Activated CD4-positive, alpha-beta memory T cell treated with anti-CD3 and anti-CD28 coated beads, Interleukin-2, amount 10 ng/mL, durations not matched to agents 7 days and 5 days (primary cell): Measurements from ENCODE around the gene ITSN1. TPM values are rescaled to one million over a fixed set of nuclear protein-coding genes. Genes with fewer than 3 reads are reported as not detected.
"Not testable (repeated sequence)": the region's sequence is repeated elsewhere in the genome, so short reads cannot be mapped to it uniquely, and the experiment has no call there.

ENCODE experiments used
- CTCF ChIA-PET: fragments of 350-600 bp; sonication (Branson Sonifier 250); formaldehyde crosslinking; loops from one replicate; lab custom pipeline; 2021; ENCODE audit warnings: antibody characterized with exemption, inconsistent platforms; lab: Charles Lee
- POLR2A ChIA-PET: fragments of 350-600 bp; sonication (Branson Sonifier 250); formaldehyde crosslinking; loops from one replicate; lab custom pipeline; 2021; ENCODE audit warnings: antibody characterized with exemption; lab: Charles Lee
- DNase-seq: peaks from one replicate; pipeline ENCODE4 v3.0.0-alpha.2; 2020
- H3K27ac Mint-ChIP-seq: one replicate; pipeline ENCODE4 v1.8.0; 2021; ENCODE audit warnings: mild to moderate bottlenecking, mixed read lengths
- H3K27me3 Mint-ChIP-seq: one replicate; pipeline ENCODE4 v1.8.0; 2021; ENCODE audit warnings: mixed read lengths
- H3K36me3 Mint-ChIP-seq: one replicate; pipeline ENCODE4 v1.8.0; 2021; ENCODE audit warnings: low read depth, mixed read lengths
- H3K4me1 Mint-ChIP-seq: one replicate; pipeline ENCODE4 v1.8.0; 2021; ENCODE audit warnings: mixed read lengths
- H3K4me3 Mint-ChIP-seq: one replicate; pipeline ENCODE4 v1.8.0; 2021; ENCODE audit warnings: mild to moderate bottlenecking, mixed read lengths
- H3K9me3 Mint-ChIP-seq: one replicate; pipeline ENCODE4 v1.8.0; 2021; ENCODE audit warnings: mixed read lengths
- total RNA-seq, 2 experiments: library from RNA; stranded (reverse); gene quantifications; one replicate each; pipeline ENCODE4 v1.2.3, GENCODE V29; 2021

ITSN1 gene
- total RNA-seq, 2 experiments from 2014 or later = 2.7 to 4.0 TPM

DNA sequence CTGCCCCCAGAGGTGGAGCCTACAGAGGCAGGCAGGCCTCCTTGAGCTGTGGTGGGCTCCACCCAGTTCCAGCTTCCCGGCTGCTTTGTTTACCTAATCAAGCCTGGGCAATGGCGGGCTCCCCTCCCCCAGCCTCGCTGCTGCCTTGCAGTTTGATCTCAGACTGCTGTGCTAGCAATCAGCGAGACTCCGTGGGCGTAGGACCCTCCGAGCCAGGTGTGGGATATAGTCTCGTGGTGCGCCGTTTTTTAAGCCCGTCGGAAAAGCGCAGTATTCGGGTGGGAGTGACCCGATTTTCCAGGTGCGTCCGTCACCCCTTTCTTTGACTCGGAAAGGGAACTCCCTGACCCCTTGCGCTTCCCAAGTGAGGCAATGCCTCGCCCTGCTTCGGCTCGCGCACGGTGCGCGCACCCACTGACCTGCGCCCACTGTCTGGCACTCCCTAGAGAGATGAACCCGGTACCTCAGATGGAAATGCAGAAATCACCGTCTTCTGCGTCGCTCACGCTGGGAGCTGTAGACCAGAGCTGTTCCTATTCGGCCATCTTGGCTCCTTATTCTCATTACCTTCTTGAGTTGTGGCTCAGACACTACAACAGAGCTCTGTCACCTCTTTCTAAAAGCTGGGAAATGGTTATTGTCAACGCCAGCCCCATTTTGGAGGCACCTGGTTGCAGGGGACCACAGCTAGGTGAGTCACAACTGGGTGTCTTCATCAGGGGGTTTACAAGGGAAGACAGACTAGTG, 288.9 kb downstream of the ITSN1 start:
- H3K27me3 Mint-ChIP-seq, H3K9me3 Mint-ChIP-seq: not testable (repeated sequence)
- DNase-seq = peak; percentile 67
- Mint-ChIP-seq H3K36me3 (peaks cover 37% of the 10 kb centered on the region), H3K4me3 (peak overlapping the region; percentile 94), H3K4me1 (peaks cover 42% of the 10 kb centered on the region), H3K27ac (peak overlapping the region; percentile 97)
- ChIA-PET CTCF (interaction anchor here (0.6 to 4.5 kb wide), 6 partner anchors 8 to 417 kb away, joined by 3 to 26 read pairs (median 4); no protein-coding TSS in a partner anchor), POLR2A (interaction anchor here (0.7 to 11.7 kb wide), 9 partner anchors 11 to 161 kb away, joined by 3 to 405 read pairs (median 12); partner anchors contain the start of genes ATP5PO, MRPS6 and SLC5A3)

DNA sequence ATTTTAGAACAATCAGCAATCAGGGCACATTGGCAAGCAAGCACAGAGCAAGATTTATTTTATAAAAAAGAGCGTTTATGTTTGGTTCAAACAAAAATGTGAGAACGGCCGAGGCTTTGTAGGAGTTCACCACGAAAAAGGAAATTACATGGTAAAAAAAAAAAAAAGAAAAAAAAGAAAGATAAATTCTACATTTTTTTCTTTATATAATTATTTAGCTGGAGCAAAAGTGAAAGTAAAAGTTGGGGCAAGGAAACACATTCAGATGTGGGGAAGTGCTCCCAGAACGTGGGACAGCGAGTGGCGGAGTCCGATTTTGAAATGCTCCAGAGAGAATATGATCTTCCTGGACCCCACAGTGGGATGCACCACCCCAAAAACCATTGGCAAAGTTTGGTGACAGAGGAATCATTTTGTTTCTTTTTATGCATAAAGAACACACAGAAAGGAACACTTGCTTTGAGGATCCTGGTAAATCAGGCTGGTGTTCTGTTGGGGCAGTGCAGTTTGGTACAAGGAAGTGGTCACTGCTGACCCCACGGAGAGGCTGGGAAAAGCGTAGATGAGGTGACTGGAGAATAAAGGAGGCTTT, 289.6 kb downstream of the ITSN1 start:
- DNase-seq = no peak
- CTCF ChIA-PET = interaction anchor here (0.6 to 4.5 kb wide), 6 partner anchors 9 to 416 kb away, joined by 3 to 26 read pairs (median 4); no protein-coding TSS in a partner anchor
- H3K27ac Mint-ChIP-seq = peak overlapping the region; percentile 97
- peak overlapping the region; percentile 94 for H3K4me3 Mint-ChIP-seq
- H3K9me3 Mint-ChIP-seq = no peaks in the 10 kb centered on the region
- H3K27me3 Mint-ChIP-seq = no peaks in the 10 kb centered on the region
- peaks cover 48% of the 10 kb centered on the region for H3K4me1 Mint-ChIP-seq
- peaks cover 42% of the 10 kb centered on the region for H3K36me3 Mint-ChIP-seq
- POLR2A ChIA-PET = interaction anchor here (0.7 to 11.7 kb wide), 11 partner anchors 8 to 160 kb away, joined by 3 to 405 read pairs (median 5); partner anchors contain the start of genes ATP5PO, MRPS6 and SLC5A3

DNA sequence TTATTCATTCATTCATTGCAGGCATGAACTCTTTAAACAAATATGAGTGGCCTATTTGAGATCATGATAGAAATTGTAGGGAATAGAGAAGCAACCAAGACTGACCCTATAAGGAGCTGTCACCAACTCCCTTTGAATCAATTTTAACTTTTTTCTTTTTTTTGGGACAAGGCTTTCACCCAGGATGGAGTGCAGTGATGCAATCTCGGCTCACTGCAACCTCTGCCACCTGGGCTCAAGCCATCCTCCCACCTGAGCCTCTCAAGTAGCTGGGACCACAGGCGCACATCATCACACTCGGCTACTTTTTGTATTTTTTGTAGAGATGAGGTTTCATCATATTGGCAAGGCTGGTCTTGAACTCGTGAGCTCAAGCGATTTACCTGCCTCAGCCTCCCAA, 290.4 kb downstream of the ITSN1 start:
- H3K4me1 Mint-ChIP-seq = peaks cover 57% of the 10 kb centered on the region
- ChIA-PET POLR2A (interaction anchor here (0.9 to 11.7 kb wide), 11 partner anchors 8 to 344 kb away, joined by 3 to 405 read pairs (median 4); partner anchors contain the start of genes ATP5PO and DONSON), CTCF (interaction anchor here (1.6 to 4.5 kb wide), 3 partner anchors 9 to 415 kb away, joined by 6 to 26 read pairs (median 13); no protein-coding TSS in a partner anchor)
- peaks cover 46% of the 10 kb centered on the region for H3K36me3 Mint-ChIP-seq
- no peaks in the 10 kb centered on the region for H3K9me3 Mint-ChIP-seq
- peak overlapping the region; percentile 97 for H3K27ac Mint-ChIP-seq
- H3K27me3 Mint-ChIP-seq = no peaks in the 10 kb centered on the region
- DNase-seq = no peak
- H3K4me3 Mint-ChIP-seq = peak overlapping the region; percentile 94

DNA sequence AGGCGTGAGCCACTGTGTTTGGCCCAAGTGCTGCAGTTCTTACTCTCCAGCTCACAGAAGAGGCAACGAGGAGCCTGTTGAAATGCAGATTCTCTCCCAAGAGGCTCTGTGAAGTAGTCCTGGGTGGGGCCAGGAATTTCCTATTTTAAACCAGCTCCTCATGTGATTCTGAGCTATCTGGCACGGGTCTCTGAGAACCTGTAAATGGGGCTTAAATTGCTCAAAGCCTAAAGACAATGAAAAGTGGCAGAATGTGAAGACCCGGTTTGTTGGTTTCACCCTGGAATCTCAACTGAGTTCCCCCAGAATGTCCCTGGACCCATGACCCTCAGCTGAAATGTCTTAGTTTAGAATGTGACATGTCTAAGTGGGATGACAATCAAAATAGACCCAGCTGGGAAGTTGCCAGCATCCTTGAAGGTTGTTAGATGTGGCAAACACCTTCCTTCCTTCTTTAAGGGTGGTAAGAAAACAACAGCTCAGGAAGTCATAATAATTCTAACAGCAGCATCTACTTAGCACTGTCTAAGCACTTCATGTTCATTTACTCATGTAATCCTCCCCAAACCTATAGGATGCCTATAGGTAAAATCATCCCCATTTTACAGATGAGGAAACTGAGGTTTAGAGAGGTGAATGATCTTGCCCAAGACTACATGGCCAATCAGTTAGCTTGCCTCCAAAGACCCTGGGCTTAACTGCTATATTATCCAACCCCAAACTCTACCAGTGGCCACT, 294.2 kb downstream of the ITSN1 start:
- Mint-ChIP-seq H3K4me3 (peak overlapping the region; percentile 21), H3K27ac (peak overlapping the region; percentile 83), H3K27me3 (no peaks in the 10 kb centered on the region), H3K36me3 (peaks cover 79% of the 10 kb centered on the region), H3K4me1 (peaks cover 80% of the 10 kb centered on the region), H3K9me3 (peaks cover 7% of the 10 kb centered on the region)
- ChIA-PET POLR2A (interaction anchor here (1.0 to 11.7 kb wide), 4 partner anchors 14 to 138 kb away, joined by 3 to 405 read pairs (median 42); partner anchors contain the start of genes MRPS6 and SLC5A3), CTCF (interaction anchor here (0.6 to 5.4 kb wide), 7 partner anchors 9 to 138 kb away, joined by 3 to 41 read pairs (median 4); no protein-coding TSS in a partner anchor)
- no peak for DNase-seq

DNA sequence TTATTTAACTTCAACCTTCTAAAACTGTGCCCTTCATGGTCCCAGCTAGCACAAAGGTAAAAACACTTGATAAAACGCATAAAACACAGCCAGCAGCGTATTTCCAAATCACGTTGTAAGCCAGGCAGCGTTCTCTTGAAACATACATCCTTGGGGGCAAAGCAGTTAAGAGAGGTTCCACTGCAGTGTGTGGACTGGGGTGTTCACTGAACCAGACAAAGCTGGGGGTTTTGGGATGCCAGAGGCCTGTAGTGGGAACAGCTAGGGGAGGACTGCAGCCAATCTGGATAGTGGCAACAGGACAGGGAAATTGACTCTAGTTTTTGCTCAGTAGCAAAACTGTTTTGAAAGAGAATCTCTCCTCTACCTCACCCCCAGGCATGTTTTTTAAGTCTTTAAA, 294.8 kb downstream of the ITSN1 start:
- peak overlapping the region; percentile 21 for H3K4me3 Mint-ChIP-seq
- ChIA-PET CTCF (interaction anchor here (0.6 to 5.4 kb wide), 6 partner anchors 9 to 137 kb away, joined by 3 to 41 read pairs (median 5); no protein-coding TSS in a partner anchor), POLR2A (interaction anchor here (1.0 to 11.7 kb wide), 6 partner anchors 13 to 137 kb away, joined by 3 to 405 read pairs (median 12); partner anchors contain the start of genes MRPS6 and SLC5A3)
- H3K27me3 Mint-ChIP-seq = no peaks in the 10 kb centered on the region
- no peak for DNase-seq
- H3K27ac Mint-ChIP-seq = peak overlapping the region; percentile 83
- H3K9me3 Mint-ChIP-seq = peaks cover 7% of the 10 kb centered on the region
- H3K36me3 Mint-ChIP-seq = peaks cover 74% of the 10 kb centered on the region
- H3K4me1 Mint-ChIP-seq = peaks cover 76% of the 10 kb centered on the region

DNA sequence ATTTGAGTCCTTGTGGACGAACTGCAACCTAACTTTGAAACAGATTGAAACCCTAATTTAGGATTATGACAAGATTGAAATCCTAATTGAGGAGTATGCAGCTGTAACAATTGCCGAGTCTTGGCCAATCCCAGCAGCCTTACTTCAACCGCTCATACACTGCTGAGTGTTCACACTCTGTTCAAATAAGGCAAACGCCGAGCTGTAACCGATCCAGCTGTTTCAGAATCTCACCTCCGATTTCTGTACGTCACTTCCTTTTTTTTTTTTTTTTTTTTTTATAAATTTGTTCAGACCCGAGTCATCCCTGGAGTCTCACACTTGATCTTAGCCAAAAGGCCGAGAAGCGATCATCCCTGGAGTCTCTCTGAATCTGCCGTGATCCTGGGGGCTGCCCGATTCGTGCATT, 295.6 kb downstream of the ITSN1 start:
- peaks cover 73% of the 10 kb centered on the region for H3K36me3 Mint-ChIP-seq
- CTCF ChIA-PET = interaction anchor here (0.6 to 5.4 kb wide), 4 partner anchors 8 to 136 kb away, joined by 3 to 41 read pairs (median 4); no protein-coding TSS in a partner anchor
- H3K4me1 Mint-ChIP-seq = peaks cover 72% of the 10 kb centered on the region

DNA sequence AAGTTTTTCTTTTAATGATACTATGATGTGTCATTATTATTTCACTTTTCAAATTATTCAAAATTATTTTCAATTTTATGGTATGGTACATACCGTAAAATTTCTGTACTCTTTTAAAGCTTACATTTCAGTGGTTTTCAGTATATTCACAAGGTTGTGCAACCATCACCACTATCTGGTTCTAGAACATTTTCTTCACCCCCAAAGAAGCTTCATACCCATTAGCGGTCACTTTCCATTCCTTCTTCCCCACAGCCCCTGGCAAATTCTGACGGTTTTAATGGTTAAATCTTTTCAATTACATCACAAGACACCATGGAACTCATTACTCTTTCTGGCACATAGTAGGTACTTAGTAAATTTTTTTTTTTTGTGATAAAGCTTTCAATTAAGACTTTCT, 296.1 kb downstream of the ITSN1 start:
- ChIA-PET POLR2A (interaction anchor here (1.1 to 11.7 kb wide), 6 partner anchors 12 to 148 kb away, joined by 3 to 405 read pairs (median 9); partner anchors contain the start of genes MRPS6 and SLC5A3), CTCF (interaction anchor here (2.7 to 5.4 kb wide), 2 partner anchors 10 to 14 kb away, joined by 16 to 41 read pairs; no protein-coding TSS in a partner anchor)
- Mint-ChIP-seq H3K4me1 (peaks cover 70% of the 10 kb centered on the region), H3K27me3 (no peaks in the 10 kb centered on the region), H3K4me3 (no peak overlapping the region), H3K27ac (peak overlapping the region; percentile 83), H3K36me3 (peaks cover 74% of the 10 kb centered on the region), H3K9me3 (peaks cover 9% of the 10 kb centered on the region)
- DNase-seq = no peak

More for the DNA sequence above, 295.6 kb downstream of the ITSN1 start:
- POLR2A ChIA-PET = interaction anchor here (1.1 to 11.7 kb wide), 6 partner anchors 12 to 149 kb away, joined by 3 to 405 read pairs (median 9); partner anchors contain the start of genes MRPS6 and SLC5A3
- Mint-ChIP-seq H3K27ac (peak overlapping the region; percentile 83), H3K9me3 (peaks cover 7% of the 10 kb centered on the region), H3K4me3 (no peak overlapping the region), H3K27me3 (no peaks in the 10 kb centered on the region)
- DNase-seq = peak; percentile 51

DNA sequence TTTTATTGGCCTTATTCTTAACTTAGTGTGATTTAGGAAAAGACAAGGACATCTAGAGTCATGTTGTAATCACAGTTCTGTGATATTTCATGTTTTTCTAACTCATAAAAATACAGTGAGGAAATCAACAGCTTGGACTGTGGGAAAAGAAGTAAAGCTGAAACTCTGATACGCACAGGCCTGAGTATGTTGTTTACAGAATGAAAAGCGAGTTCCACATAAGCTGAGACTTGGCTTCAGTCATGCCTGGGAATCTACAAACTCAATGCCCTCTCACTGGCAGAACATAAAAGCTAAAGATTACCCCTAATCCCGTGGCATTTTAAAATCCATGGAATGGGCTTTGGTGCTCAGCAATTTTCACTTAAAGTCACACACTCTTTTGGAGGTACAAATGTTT, 296.9 kb downstream of the ITSN1 start:
- Mint-ChIP-seq H3K36me3 (peaks cover 82% of the 10 kb centered on the region), H3K27me3 (no peaks in the 10 kb centered on the region), H3K4me3 (no peak overlapping the region), H3K27ac (peak overlapping the region; percentile 40), H3K9me3 (peaks cover 11% of the 10 kb centered on the region), H3K4me1 (peaks cover 66% of the 10 kb centered on the region)
- ChIA-PET POLR2A (interaction anchor here (0.9 to 11.7 kb wide), 5 partner anchors 11 to 147 kb away, joined by 3 to 405 read pairs (median 13); partner anchors contain the start of genes MRPS6 and SLC5A3), CTCF (interaction anchor here (2.7 to 5.4 kb wide), 2 partner anchors 10 to 15 kb away, joined by 16 to 41 read pairs; no protein-coding TSS in a partner anchor)
- DNase-seq = no peak

DNA sequence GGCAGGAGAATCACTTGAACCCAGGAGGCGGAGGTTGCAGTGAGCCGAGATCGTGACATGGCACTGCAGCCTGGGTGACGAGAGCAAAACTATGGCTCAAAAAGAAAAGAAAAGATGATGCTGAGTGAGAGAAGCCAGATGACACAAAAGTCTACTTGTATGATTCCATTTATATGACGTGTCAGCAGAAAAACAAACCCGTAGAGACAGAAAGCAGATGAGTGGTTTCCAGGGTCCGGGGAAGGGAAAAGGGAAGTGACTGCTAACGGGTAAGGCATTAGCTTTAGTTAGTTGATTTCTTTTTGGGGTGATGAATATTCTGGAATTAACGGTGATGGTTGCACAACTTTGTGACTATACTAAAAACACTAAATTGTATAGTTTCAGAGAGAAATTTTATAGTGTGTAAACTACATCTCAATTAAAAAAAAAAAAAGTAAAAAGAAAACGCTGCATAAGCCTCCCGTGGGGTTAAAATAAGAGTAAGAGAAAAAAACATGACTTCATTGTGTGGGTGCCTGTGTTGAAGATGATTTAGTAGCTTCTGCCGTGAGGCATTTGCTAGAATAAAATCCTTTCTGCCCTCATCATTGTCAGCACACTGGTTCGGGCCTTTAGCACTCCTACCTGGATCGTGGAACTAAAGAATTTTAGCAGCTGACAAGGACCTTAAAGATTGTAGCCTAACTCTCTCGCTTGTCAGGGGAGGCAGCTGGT, 298.0 kb downstream of the ITSN1 start:
- POLR2A ChIA-PET = interaction anchor here (3.5 to 11.7 kb wide), 2 partner anchors 8 to 10 kb away, joined by 22 to 405 read pairs; no protein-coding TSS in a partner anchor
- CTCF ChIA-PET = interaction anchor here (2.7 to 5.4 kb wide), 2 partner anchors 9 to 16 kb away, joined by 16 to 41 read pairs; no protein-coding TSS in a partner anchor
- Mint-ChIP-seq H3K4me3 (no peak overlapping the region), H3K27ac (peak overlapping the region; percentile 34), H3K9me3 (peaks cover 20% of the 10 kb centered on the region), H3K4me1 (peaks cover 66% of the 10 kb centered on the region), H3K27me3 (no peaks in the 10 kb centered on the region), H3K36me3 (peaks cover 82% of the 10 kb centered on the region)
- no peak for DNase-seq

DNA sequence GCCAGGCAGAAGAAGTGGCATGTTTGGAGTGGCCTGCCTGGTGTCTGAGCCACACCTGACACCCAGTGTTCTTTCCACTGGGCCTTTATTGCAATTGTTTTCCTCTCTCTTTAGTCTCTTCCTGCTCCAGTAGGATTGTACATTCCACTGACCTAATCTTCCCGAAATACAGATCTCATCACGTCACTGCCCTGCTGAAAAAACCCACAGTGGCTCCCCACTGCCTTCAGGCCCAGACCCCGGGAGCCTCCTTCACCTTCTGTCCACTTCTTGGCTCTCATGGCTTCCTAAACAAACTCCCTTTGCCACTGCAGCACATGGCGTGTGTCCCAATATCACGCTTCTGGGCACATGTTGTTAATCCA, 298.6 kb downstream of the ITSN1 start:
- ChIA-PET POLR2A (interaction anchor here (1.0 to 11.7 kb wide), 3 partner anchors 8 to 36 kb away, joined by 4 to 405 read pairs (median 22); no protein-coding TSS in a partner anchor), CTCF (interaction anchor here (2.7 to 5.4 kb wide), 2 partner anchors 8 to 16 kb away, joined by 16 to 41 read pairs; no protein-coding TSS in a partner anchor)
- peaks cover 64% of the 10 kb centered on the region for H3K4me1 Mint-ChIP-seq
- DNase-seq = no peak
- peaks cover 77% of the 10 kb centered on the region for H3K36me3 Mint-ChIP-seq
- H3K4me3 Mint-ChIP-seq = no peak overlapping the region
- no peak overlapping the region for H3K27ac Mint-ChIP-seq
- no peaks in the 10 kb centered on the region for H3K27me3 Mint-ChIP-seq
- H3K9me3 Mint-ChIP-seq = peaks cover 20% of the 10 kb centered on the region

DNA sequence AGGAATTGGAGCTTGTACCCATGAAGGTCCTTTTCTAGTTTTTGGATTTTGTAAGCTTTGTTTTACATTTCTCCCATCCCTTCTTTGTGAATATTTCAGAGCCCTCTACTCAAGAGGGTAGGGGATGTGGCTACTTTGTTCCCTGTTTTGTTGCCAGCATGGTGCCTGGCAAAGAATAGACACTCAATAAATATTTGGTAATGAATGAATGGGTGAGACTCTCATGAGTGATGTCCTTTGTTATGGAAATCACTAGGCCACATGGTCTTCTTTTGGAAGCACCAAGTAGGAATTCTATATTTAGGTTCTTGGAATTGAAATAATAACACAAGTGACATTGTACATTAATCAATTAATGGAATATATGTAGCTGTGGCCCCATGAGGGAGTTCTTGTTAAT, 300.1 kb downstream of the ITSN1 start:
- DNase-seq = no peak
- Mint-ChIP-seq H3K4me3 (no peak overlapping the region), H3K36me3 (peaks cover 76% of the 10 kb centered on the region)

More for the DNA sequence above, 300.1 kb downstream of the ITSN1 start:
- Mint-ChIP-seq H3K27ac (no peak overlapping the region), H3K27me3 (no peaks in the 10 kb centered on the region), H3K4me1 (peaks cover 64% of the 10 kb centered on the region), H3K9me3 (peaks cover 20% of the 10 kb centered on the region)
- CTCF ChIA-PET = no interaction called here
- POLR2A ChIA-PET = interaction anchor here (1.0 to 3.5 kb wide), 2 partner anchors 10 to 38 kb away, joined by 3 to 22 read pairs; no protein-coding TSS in a partner anchor
